HEK293 (cell line): ENCODE measurements around the gene NELFB.

Source experiments
- FEZF1 ChIP-seq: fragments of 450-650 bp; formaldehyde crosslinking; IDR thresholded peaks from 2 replicates; pipeline ENCODE4 v1.5.1; 2016; ENCODE audit warnings: missing biosample characterization, missing genetic modification characterization
- KLF1 ChIP-seq: fragments of 450-650 bp; formaldehyde crosslinking; IDR thresholded peaks from 2 replicates; pipeline ENCODE4 v1.5.1; 2016; ENCODE audit warnings: missing biosample characterization, missing genetic modification characterization
- KLF10 ChIP-seq: fragments of 450-650 bp; IDR thresholded peaks from 2 replicates; pipeline ENCODE4 v1.5.1; 2018; ENCODE audit warnings: missing biosample characterization, mild to moderate bottlenecking, missing genetic modification characterization
- KLF8 ChIP-seq: fragments of 450-650 bp; formaldehyde crosslinking; IDR thresholded peaks from 2 replicates; pipeline ENCODE4 v1.5.1; 2016; ENCODE audit warnings: missing biosample characterization, missing genetic modification characterization
- MZF1 ChIP-seq: fragments of 450-650 bp; formaldehyde crosslinking; IDR thresholded peaks from 2 replicates; pipeline ENCODE4 v1.5.1; 2017; ENCODE audit warnings: missing biosample characterization, missing genetic modification characterization, borderline replicate concordance
- PRDM4 ChIP-seq: fragments of 450-650 bp; formaldehyde crosslinking; IDR thresholded peaks from 2 replicates; pipeline ENCODE4 v1.5.1; 2017; ENCODE audit warnings: missing biosample characterization, missing genetic modification characterization
- REPIN1 ChIP-seq: fragments of 450-650 bp; formaldehyde crosslinking; IDR thresholded peaks from 2 replicates; pipeline ENCODE4 v1.5.1; 2017; ENCODE audit warnings: missing biosample characterization, missing genetic modification characterization, low read depth
- ZBTB1 ChIP-seq: fragments of 450-650 bp; formaldehyde crosslinking; IDR thresholded peaks from 2 replicates; pipeline ENCODE4 v1.5.1; 2016; ENCODE audit warnings: missing biosample characterization, missing genetic modification characterization
- ZBTB17 ChIP-seq: fragments of 450-650 bp; formaldehyde crosslinking; IDR thresholded peaks from 2 replicates; pipeline ENCODE4 v1.5.1; 2016; ENCODE audit warnings: missing biosample characterization, missing genetic modification characterization
- ZBTB20 ChIP-seq: fragments of 450-650 bp; formaldehyde crosslinking; IDR thresholded peaks from 2 replicates; pipeline ENCODE4 v1.5.1; 2016; ENCODE audit warnings: missing biosample characterization, missing genetic modification characterization
- ZFP3 ChIP-seq: fragments of 450-650 bp; formaldehyde crosslinking; IDR thresholded peaks from 2 replicates; pipeline ENCODE4 v1.5.1; 2016; ENCODE audit warnings: low read depth, missing biosample characterization, missing genetic modification characterization
- ZFP37 ChIP-seq: fragments of 450-650 bp; formaldehyde crosslinking; IDR thresholded peaks from 2 replicates; pipeline ENCODE4 v1.5.1; 2016; ENCODE audit warnings: missing biosample characterization, missing genetic modification characterization
- ZIC2 ChIP-seq: fragments of 450-650 bp; formaldehyde crosslinking; IDR thresholded peaks from 2 replicates; pipeline ENCODE4 v1.5.1; 2016; ENCODE audit warnings: missing biosample characterization, missing genetic modification characterization
- ZNF133 ChIP-seq: fragments of 450-650 bp; formaldehyde crosslinking; IDR thresholded peaks from 2 replicates; pipeline ENCODE4 v1.5.1; 2016; ENCODE audit warnings: missing biosample characterization, missing genetic modification characterization
- ZNF2 ChIP-seq: fragments of 450-650 bp; formaldehyde crosslinking; IDR thresholded peaks from 2 replicates; pipeline ENCODE4 v1.5.1; 2016; ENCODE audit warnings: missing biosample characterization, missing genetic modification characterization
- ZNF366 ChIP-seq: fragments of 450-650 bp; formaldehyde crosslinking; conservative IDR thresholded peaks from 2 replicates; pipeline ENCODE4 v1.5.1; 2016; ENCODE audit warnings: missing biosample characterization, missing genetic modification characterization
- ZNF391 ChIP-seq: fragments of 450-650 bp; formaldehyde crosslinking; IDR thresholded peaks from 2 replicates; pipeline ENCODE4 v1.5.1; 2016; ENCODE audit warnings: low read depth, missing biosample characterization, missing genetic modification characterization, borderline replicate concordance
- ZNF488 ChIP-seq: fragments of 450-650 bp; formaldehyde crosslinking; IDR thresholded peaks from 2 replicates; pipeline ENCODE4 v1.5.1; 2016; ENCODE audit warnings: missing biosample characterization, missing genetic modification characterization
- ZNF544 ChIP-seq: fragments of 450-650 bp; formaldehyde crosslinking; IDR thresholded peaks from 2 replicates; pipeline ENCODE4 v1.5.0; 2017; ENCODE audit warnings: missing biosample characterization, missing genetic modification characterization
- ZNF561 ChIP-seq: fragments of 450-650 bp; IDR thresholded peaks from 2 replicates; pipeline ENCODE4 v1.5.1; 2018; ENCODE audit warnings: missing biosample characterization, missing genetic modification characterization, borderline replicate concordance
- ZNF624 ChIP-seq: fragments of 450-650 bp; formaldehyde crosslinking; IDR thresholded peaks from 2 replicates; pipeline ENCODE4 v1.5.1; 2017; ENCODE audit warnings: missing biosample characterization, missing genetic modification characterization
- ZNF658 ChIP-seq: fragments of 450-650 bp; formaldehyde crosslinking; IDR thresholded peaks from 2 replicates; pipeline ENCODE4; 2016; ENCODE audit warnings: missing biosample characterization, missing genetic modification characterization
- ZNF747 ChIP-seq: fragments of 450-650 bp; formaldehyde crosslinking; IDR thresholded peaks from 2 replicates; pipeline ENCODE4 v1.5.1; 2016; ENCODE audit warnings: missing biosample characterization, missing genetic modification characterization
- TF ChIP-seq, protein P1 (sequence below): fragments of 450-650 bp; formaldehyde crosslinking; IDR thresholded peaks from 2 replicates; pipeline ENCODE4 v1.5.1; 2017; ENCODE audit warnings: missing biosample characterization, missing genetic modification characterization
- TF ChIP-seq, protein P2 (sequence below): fragments of 450-650 bp; formaldehyde crosslinking; IDR thresholded peaks from 2 replicates; pipeline ENCODE4 v1.5.1; 2016; ENCODE audit warnings: missing biosample characterization, missing genetic modification characterization

The NELFB gene

GRCh38 chr9:137241490-137242268 lies 13.4 kb upstream of the NELFB start (continued):
- TF ChIP-seq, protein P1, sequence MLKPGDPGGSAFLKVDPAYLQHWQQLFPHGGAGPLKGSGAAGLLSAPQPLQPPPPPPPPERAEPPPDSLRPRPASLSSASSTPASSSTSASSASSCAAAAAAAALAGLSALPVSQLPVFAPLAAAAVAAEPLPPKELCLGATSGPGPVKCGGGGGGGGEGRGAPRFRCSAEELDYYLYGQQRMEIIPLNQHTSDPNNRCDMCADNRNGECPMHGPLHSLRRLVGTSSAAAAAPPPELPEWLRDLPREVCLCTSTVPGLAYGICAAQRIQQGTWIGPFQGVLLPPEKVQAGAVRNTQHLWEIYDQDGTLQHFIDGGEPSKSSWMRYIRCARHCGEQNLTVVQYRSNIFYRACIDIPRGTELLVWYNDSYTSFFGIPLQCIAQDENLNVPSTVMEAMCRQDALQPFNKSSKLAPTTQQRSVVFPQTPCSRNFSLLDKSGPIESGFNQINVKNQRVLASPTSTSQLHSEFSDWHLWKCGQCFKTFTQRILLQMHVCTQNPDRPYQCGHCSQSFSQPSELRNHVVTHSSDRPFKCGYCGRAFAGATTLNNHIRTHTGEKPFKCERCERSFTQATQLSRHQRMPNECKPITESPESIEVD, result no peak
- TF ChIP-seq ZNF561 (tag by site-specific recombination) (0 out of 2 replicates have a peak, but pooled peaks have one; percentile 33), ZNF624 (no peak), ZNF391 (tag by site-specific recombination) (0 out of 2 replicates have a peak, but pooled peaks have one; percentile 34), KLF10 (tag by site-specific recombination) (0 out of 2 replicates have a peak, but pooled peaks have one; percentile 1), ZNF544 (no peak), ZFP3 (no peak), ZFP37 (tag by site-specific recombination) (0 out of 2 replicates have a peak, but pooled peaks have one; percentile 38), ZNF2 (tag by site-specific recombination) (no peak), ZIC2 (tag by site-specific recombination) (0 out of 2 replicates have a peak, but pooled peaks have one; percentile 54), KLF1 (tag by site-specific recombination) (peak; percentile 53), ZNF658 (tag by site-specific recombination) (no peak), REPIN1 (tag by site-specific recombination) (no peak), ZBTB20 (tag by site-specific recombination) (peak; percentile 57), ZNF366 (tag by site-specific recombination) (no peak), ZNF133 (tag by site-specific recombination) (no peak), ZNF488 (tag by site-specific recombination) (no peak), PRDM4 (tag by site-specific recombination) (no peak), ZNF747 (tag by site-specific recombination) (no peak), ZBTB1 (tag by site-specific recombination) (no peak), KLF8 (tag by site-specific recombination) (peak; percentile 57), ZBTB17 (tag by site-specific recombination) (no peak), MZF1 (no peak), FEZF1 (tag by site-specific recombination) (no peak)
- TF ChIP-seq, protein P2, sequence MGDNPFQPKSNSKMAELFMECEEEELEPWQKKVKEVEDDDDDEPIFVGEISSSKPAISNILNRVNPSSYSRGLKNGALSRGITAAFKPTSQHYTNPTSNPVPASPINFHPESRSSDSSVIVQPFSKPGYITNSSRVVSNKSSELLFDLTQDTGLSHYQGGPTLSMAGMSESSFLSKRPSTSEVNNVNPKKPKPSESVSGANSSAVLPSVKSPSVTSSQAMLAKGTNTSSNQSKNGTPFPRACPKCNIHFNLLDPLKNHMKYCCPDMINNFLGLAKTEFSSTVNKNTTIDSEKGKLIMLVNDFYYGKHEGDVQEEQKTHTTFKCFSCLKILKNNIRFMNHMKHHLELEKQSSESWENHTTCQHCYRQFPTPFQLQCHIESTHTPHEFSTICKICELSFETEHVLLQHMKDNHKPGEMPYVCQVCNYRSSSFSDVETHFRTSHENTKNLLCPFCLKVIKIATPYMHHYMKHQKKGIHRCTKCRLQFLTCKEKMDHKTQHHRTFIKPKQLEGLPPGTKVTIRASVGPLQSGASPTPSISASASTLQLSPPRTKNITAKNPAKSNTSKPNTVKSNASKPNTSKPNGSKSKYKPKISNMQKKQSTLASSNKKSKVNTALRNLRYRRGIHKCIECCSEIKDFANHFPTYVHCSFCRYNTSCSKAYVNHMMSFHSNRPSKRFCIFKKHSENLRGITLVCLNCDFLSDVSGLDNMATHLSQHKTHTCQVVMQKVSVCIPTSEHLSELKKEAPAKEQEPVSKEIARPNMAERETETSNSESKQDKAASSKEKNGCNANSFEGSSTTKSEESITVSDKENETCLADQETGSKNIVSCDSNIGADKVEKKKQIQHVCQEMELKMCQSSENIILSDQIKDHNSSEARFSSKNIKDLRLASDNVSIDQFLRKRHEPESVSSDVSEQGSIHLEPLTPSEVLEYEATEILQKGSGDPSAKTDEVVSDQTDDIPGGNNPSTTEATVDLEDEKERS (tag by site-specific recombination), result no peak
